ENCODE data around the gene WEE2. TPM values are rescaled to one million over a fixed set of nuclear protein-coding genes. Genes with fewer than 3 reads are reported as not detected.
A peak's percentile ranks its signal among the peaks of the same experiment; 100 is the strongest.

Gene WEE2
- total RNA-seq, 4 donors from 2014 or later: not detected

DNA sequence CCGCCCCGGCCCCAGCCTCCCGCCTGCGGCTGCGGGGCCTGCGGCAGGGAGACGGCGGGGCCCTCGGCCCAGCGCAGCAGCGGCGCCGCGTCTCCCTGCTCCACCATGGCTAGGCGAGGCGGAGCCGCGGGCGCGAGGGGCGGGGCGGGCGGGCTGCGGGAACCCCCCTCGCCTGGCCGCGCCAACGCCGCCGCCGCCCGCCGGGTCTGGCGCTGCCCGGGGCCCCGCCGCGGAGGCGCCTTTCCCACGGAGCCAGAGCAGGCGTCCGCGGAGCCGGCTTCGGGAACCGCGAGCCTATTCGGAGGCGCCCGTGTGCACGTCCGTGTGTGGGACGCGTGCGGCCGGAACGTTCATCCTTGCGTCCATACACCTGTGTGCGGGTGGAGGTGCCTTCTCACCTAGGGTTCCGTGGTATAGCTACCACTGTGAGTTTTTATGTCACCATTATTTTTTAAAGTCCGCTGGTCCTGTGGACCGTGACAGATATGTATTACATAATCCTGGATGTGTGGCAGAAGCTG lies 6.0 kb upstream of the WEE2 start, which contains the start of gene DENND11:
Gene DENND11 (minus strand): TSS at position 120 of the 521 bp plus-strand sequence. CDS start 13 bp downstream, at position 107.
- peak; percentile 41 to 75 (median 65) for DNase-seq
- H3K36me3 ChIP-seq: no peaks in the 10 kb centered on the region
- peak within 1 kb of the TSS; percentile 86 to 92 (median 89) for H3K27ac ChIP-seq
- no peaks in the 10 kb centered on the region for H3K27me3 ChIP-seq
- TF ChIP-seq, protein P1, sequence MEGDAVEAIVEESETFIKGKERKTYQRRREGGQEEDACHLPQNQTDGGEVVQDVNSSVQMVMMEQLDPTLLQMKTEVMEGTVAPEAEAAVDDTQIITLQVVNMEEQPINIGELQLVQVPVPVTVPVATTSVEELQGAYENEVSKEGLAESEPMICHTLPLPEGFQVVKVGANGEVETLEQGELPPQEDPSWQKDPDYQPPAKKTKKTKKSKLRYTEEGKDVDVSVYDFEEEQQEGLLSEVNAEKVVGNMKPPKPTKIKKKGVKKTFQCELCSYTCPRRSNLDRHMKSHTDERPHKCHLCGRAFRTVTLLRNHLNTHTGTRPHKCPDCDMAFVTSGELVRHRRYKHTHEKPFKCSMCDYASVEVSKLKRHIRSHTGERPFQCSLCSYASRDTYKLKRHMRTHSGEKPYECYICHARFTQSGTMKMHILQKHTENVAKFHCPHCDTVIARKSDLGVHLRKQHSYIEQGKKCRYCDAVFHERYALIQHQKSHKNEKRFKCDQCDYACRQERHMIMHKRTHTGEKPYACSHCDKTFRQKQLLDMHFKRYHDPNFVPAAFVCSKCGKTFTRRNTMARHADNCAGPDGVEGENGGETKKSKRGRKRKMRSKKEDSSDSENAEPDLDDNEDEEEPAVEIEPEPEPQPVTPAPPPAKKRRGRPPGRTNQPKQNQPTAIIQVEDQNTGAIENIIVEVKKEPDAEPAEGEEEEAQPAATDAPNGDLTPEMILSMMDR (IDR thresholded peaks at IDR 0.05): no peak
- no peak for TF ChIP-seq POLR2A (IDR thresholded peaks at IDR 0.05)
- H3K4me3 ChIP-seq: peak within 1 kb of the TSS; percentile 85 to 96 (median 92)
- peaks cover 0 to 32% (median 4%) of the 10 kb centered on the region in 4 donors for H3K4me1 ChIP-seq
- no peaks in the 10 kb centered on the region for H3K9me3 ChIP-seq

DNA sequence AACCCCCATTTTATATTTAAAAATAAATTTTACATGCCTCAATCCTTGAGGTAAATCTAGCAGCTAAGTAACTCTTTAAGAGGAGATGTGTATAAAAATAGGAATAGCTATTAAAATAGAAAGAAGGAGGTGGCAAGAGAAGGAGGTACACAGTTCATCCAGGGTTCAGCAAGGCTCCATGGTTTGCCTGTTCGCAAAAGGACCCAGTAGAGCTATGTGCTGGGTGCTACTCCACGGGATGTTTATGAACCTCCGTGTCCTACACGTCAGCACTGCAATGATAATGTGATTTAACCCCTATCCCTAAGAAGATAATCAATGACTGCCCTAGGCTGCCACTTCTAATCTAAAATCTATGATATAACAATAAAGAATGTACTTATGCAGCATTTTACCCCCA lies 5.3 kb upstream of the WEE2 start:
- no peaks in the 10 kb centered on the region for H3K27me3 ChIP-seq
- TF ChIP-seq POLR2A (IDR thresholded peaks at IDR 0.05): no peak
- TF ChIP-seq, protein P1 (IDR thresholded peaks at IDR 0.05): no peak
- H3K27ac ChIP-seq: no peak overlapping the region
- H3K9me3 ChIP-seq: no peaks in the 10 kb centered on the region
- H3K36me3 ChIP-seq: no peaks in the 10 kb centered on the region
- H3K4me1 ChIP-seq: peaks cover 0 to 32% (median 4%) of the 10 kb centered on the region in 4 donors
- no peak for DNase-seq
- peak overlapping the region in 2 of 4 donors; percentile 90 to 94 for H3K4me3 ChIP-seq

GRCh38 chr7:141704112-141704511 lies 4.0 kb upstream of the WEE2 start:
- no peaks in the 10 kb centered on the region for H3K36me3 ChIP-seq
- H3K4me3 ChIP-seq: no peak overlapping the region
- H3K4me1 ChIP-seq: peaks cover 0 to 27% (median 4%) of the 10 kb centered on the region in 4 donors
- no peak for DNase-seq
- no peaks in the 10 kb centered on the region for H3K27me3 ChIP-seq
- H3K9me3 ChIP-seq: no peaks in the 10 kb centered on the region
- no peak overlapping the region for H3K27ac ChIP-seq
- TF ChIP-seq, protein P1 (IDR thresholded peaks at IDR 0.05): no peak

GRCh38 chr7:141704741-141705140 lies 3.4 kb upstream of the WEE2 start:
- no peaks in the 10 kb centered on the region for H3K9me3 ChIP-seq
- H3K36me3 ChIP-seq: no peaks in the 10 kb centered on the region
- H3K4me3 ChIP-seq: no peak overlapping the region
- no peaks in the 10 kb centered on the region for H3K27me3 ChIP-seq
- DNase-seq: no peak
- H3K27ac ChIP-seq: no peak overlapping the region
- TF ChIP-seq, protein P1 (IDR thresholded peaks at IDR 0.05): no peak
- no peak for TF ChIP-seq POLR2A (IDR thresholded peaks at IDR 0.05)
- H3K4me1 ChIP-seq: peaks cover 0 to 26% (median 4%) of the 10 kb centered on the region in 4 donors

DNA sequence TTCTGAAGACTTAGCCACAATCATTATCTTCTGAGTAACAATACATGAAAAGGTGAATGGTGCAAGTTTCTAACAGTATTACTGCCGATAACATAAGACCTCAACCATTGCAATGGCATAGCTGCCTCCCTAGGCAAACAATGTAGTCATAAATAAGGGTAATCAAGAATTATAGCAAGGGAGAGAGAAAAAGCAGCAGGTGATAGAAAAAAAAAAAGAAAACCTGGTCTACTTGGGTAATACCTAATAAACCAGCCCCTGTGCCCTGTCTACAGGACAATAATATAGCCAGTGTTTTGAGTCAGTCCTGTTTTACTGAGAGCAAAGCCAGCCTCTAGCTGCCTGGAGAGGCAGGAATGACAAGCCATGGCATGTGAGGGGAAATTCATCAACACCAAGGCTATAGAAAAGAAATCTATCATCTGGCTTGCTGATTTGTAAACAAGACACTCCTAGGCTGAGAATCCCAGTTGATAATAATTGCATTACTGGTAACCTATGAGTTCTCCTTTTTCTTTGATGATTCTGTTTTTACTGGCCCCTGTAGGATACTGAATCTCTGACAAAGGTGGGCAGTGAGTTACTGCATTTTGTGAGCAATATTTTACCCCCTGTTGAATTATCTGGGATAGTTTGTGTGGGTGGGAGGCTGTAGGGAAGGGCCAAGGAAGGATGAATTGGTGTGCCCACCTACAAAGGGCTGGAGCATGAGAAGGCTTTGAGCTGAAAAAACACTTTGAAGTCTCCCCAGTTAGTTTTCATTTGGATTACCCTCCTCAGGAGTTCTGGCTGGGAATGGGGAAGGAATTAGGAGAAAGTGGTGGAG lies 1.7 kb upstream of the WEE2 start:
- Histone ChIP-seq H3K9me3 (no peaks in the 10 kb centered on the region), H3K27ac (no peak overlapping the region), H3K27me3 (no peaks in the 10 kb centered on the region), H3K4me1 (peaks cover 0 to 19% (median 0%) of the 10 kb centered on the region in 4 donors), H3K36me3 (no peaks in the 10 kb centered on the region), H3K4me3 (no peak overlapping the region)
- no peak for TF ChIP-seq POLR2A (IDR thresholded peaks at IDR 0.05)
- TF ChIP-seq, protein P1 (IDR thresholded peaks at IDR 0.05): no peak
- no peak for DNase-seq

All from Peyer's patch (tissue), 4 donors.